HepG2 (cell line): ENCODE results near the gene ATP1B2. TPM values are rescaled to one million over a fixed set of nuclear protein-coding genes. Genes with fewer than 3 reads are reported as not detected.

Experiments
- CENPT ChIP-seq: sonication (generic); formaldehyde crosslinking; IDR thresholded peaks from 2 replicates; pipeline ENCODE4 v1.8.0; 2022; ENCODE audit warnings: low read depth, mild to moderate bottlenecking, moderate library complexity, missing genetic modification reagents
- ELF1 ChIP-seq: sonication (generic); formaldehyde crosslinking; IDR thresholded peaks from 2 replicates; pipeline ENCODE4 v1.4.0; 2020; ENCODE audit warnings: missing genetic modification reagents
- GFI1 ChIP-seq: sonication (generic); formaldehyde crosslinking; IDR thresholded peaks from 2 replicates; pipeline ENCODE4 v1.5.0; 2020; ENCODE audit warnings: missing genetic modification reagents, mild to moderate bottlenecking, borderline replicate concordance
- GZF1 ChIP-seq: sonication (generic); formaldehyde crosslinking; IDR thresholded peaks from 2 replicates; pipeline ENCODE4 v1.5.1; 2020; ENCODE audit warnings: mild to moderate bottlenecking, missing genetic modification reagents
- MAFG ChIP-seq: sonication (generic); formaldehyde crosslinking; IDR thresholded peaks from 2 replicates; pipeline ENCODE4 v1.5.1; 2020; ENCODE audit warnings: mild to moderate bottlenecking, missing genetic modification reagents
- PCBP1 ChIP-seq: fragments of 200-400 bp; formaldehyde crosslinking; IDR thresholded peaks from 2 replicates; pipeline ENCODE4 v1.6.1; 2017; ENCODE audit warnings: mild to moderate bottlenecking, low read depth, low read length, borderline replicate concordance
- PITX1 ChIP-seq: sonication (generic); formaldehyde crosslinking; IDR thresholded peaks from 2 replicates; pipeline ENCODE4 v1.5.1; 2020; ENCODE audit warnings: mild to moderate bottlenecking, missing genetic modification reagents
- ZFP82 ChIP-seq: sonication (generic); formaldehyde crosslinking; IDR thresholded peaks from 2 replicates; pipeline ENCODE4 v1.5.1; 2020; ENCODE audit warnings: mild to moderate bottlenecking, missing genetic modification reagents, borderline replicate concordance
- ZFX ChIP-seq: sonication (generic); formaldehyde crosslinking; IDR thresholded peaks from 2 replicates; pipeline ENCODE4 v1.4.0; 2020; ENCODE audit warnings: mild to moderate bottlenecking, low read depth, missing genetic modification reagents, moderate library complexity
- ZNF30 ChIP-seq: sonication (generic); formaldehyde crosslinking; IDR thresholded peaks from 2 replicates; pipeline ENCODE4 v1.5.0; 2020; ENCODE audit warnings: mild to moderate bottlenecking, missing genetic modification reagents
- ZNF549 ChIP-seq: sonication (generic); formaldehyde crosslinking; IDR thresholded peaks from 2 replicates; pipeline ENCODE4 v1.5.0; 2020; ENCODE audit warnings: missing genetic modification reagents
- ZNF556 ChIP-seq: sonication (generic); formaldehyde crosslinking; IDR thresholded peaks from 2 replicates; pipeline ENCODE4 v1.4.0; 2020; ENCODE audit warnings: mild to moderate bottlenecking, missing genetic modification reagents, borderline replicate concordance
- ZNF558 ChIP-seq: sonication (generic); formaldehyde crosslinking; IDR thresholded peaks from 2 replicates; pipeline ENCODE4 v1.9.0; 2022; ENCODE audit warnings: mild to moderate bottlenecking, missing genetic modification reagents, borderline replicate concordance
- ZNF567 ChIP-seq: sonication (generic); formaldehyde crosslinking; IDR thresholded peaks from 2 replicates; pipeline ENCODE4 v1.8.1; 2023; ENCODE audit warnings: mild to moderate bottlenecking, missing genetic modification reagents, borderline replicate concordance
- ZNF619 ChIP-seq: sonication (generic); formaldehyde crosslinking; IDR thresholded peaks from 2 replicates; pipeline ENCODE4 v1.4.0; 2020; ENCODE audit warnings: mild to moderate bottlenecking, missing genetic modification reagents
- ZNF761 ChIP-seq: sonication (generic); formaldehyde crosslinking; conservative IDR thresholded peaks from 2 replicates; pipeline ENCODE4 v1.4.0; 2020; ENCODE audit warnings: mild to moderate bottlenecking, missing genetic modification reagents
- polyA plus RNA-seq, 8 experiments: library from polyadenylated mRNA; depleted of rRNA in 3 of 8; stranded (reverse) in 7 of 8; unstranded in 1 of 8; fragments of >200 nt; fragmentation: Illumina TruSeq in 4 of 8; extraction: Trizol in 4 of 8; gene quantifications; 2 replicates each; pipeline versions ENCODE4 v1.2.1 to v1.2.3, GENCODE V29; 2011 to 2016; ENCODE audit warnings: low read depth in 4 of 8, missing spikeins in 1 of 8, mixed read lengths in 1 of 8; ENCODE audit not compliant: insufficient read depth in 1 of 8
- total RNA-seq, 5 experiments: library from RNA; depleted of rRNA; stranded (reverse); fragments of >200 nt; fragmentation: Illumina TruSeq; extraction: Trizol; gene quantifications; 2 replicates each; pipeline ENCODE4 v1.2.3, GENCODE V29; 2016; ENCODE audit warnings: low read depth in 1 of 5
- TF ChIP-seq, protein P1 (sequence below): sonication (generic); formaldehyde crosslinking; IDR thresholded peaks from 2 replicates; pipeline ENCODE4 v1.4.0; 2020; ENCODE audit warnings: missing genetic modification reagents
- TF ChIP-seq, protein P2 (sequence below): sonication (generic); formaldehyde crosslinking; IDR thresholded peaks from 2 replicates; pipeline ENCODE4 v1.4.0; 2020; ENCODE audit warnings: mild to moderate bottlenecking, missing genetic modification reagents
- TF ChIP-seq, protein P3 (sequence below): sonication (generic); formaldehyde crosslinking; conservative IDR thresholded peaks from 2 replicates; pipeline ENCODE4 v1.8.0; 2022; ENCODE audit warnings: missing genetic modification reagents
- TF ChIP-seq, protein P4 (sequence below): sonication (generic); formaldehyde crosslinking; IDR thresholded peaks from 2 replicates; pipeline ENCODE4 v1.5.1; 2020; ENCODE audit warnings: missing genetic modification reagents, mild to moderate bottlenecking, borderline replicate concordance

ATP1B2 gene
- total and polyA plus RNA-seq, 2 of the 13 experiments (the other 11 are each of a cell fraction or from before 2014, with no cell fraction given): not detected

DNA sequence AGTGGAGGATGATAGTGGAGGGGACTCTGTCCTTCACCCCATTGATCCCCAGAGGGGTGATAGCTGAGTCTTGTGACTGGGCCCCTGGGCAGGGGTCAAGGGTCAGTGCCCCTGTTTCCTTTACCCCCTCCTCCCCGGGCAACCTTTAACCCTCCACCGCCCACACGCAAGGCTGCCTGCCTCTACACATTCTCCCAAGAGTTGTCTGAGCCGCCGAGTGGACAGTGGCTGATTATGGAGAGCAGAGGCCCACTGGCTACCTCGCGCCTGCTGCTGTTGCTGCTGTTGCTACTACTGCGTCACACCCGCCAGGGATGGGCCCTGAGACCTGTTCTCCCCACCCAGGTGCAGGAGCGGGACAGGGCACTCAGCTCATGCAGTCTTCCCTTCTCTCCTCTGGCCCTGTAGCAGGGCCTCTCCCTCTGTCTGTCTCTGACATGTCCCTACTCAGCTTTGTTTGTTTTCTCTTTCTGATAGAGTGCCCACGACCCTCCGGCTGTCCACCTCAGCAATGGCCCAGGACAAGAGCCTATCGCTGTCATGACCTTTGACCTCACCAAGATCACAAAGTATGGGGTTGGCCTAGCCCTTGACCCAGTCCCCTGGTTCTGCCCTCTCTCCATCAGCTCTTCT, 20.7 kb upstream of the ATP1B2 start, which contains the start of gene SHBG (continued):
- TF ChIP-seq, protein P1, sequence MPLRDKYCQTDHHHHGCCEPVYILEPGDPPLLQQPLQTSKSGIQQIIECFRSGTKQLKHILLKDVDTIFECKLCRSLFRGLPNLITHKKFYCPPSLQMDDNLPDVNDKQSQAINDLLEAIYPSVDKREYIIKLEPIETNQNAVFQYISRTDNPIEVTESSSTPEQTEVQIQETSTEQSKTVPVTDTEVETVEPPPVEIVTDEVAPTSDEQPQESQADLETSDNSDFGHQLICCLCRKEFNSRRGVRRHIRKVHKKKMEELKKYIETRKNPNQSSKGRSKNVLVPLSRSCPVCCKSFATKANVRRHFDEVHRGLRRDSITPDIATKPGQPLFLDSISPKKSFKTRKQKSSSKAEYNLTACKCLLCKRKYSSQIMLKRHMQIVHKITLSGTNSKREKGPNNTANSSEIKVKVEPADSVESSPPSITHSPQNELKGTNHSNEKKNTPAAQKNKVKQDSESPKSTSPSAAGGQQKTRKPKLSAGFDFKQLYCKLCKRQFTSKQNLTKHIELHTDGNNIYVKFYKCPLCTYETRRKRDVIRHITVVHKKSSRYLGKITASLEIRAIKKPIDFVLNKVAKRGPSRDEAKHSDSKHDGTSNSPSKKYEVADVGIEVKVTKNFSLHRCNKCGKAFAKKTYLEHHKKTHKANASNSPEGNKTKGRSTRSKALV (CRISPR knock-in tag): no peak
- TF ChIP-seq ELF1: no peak
- TF ChIP-seq PCBP1: no peak
- no peak for TF ChIP-seq ZNF556
- TF ChIP-seq ZNF30: no peak
- TF ChIP-seq, protein P2, sequence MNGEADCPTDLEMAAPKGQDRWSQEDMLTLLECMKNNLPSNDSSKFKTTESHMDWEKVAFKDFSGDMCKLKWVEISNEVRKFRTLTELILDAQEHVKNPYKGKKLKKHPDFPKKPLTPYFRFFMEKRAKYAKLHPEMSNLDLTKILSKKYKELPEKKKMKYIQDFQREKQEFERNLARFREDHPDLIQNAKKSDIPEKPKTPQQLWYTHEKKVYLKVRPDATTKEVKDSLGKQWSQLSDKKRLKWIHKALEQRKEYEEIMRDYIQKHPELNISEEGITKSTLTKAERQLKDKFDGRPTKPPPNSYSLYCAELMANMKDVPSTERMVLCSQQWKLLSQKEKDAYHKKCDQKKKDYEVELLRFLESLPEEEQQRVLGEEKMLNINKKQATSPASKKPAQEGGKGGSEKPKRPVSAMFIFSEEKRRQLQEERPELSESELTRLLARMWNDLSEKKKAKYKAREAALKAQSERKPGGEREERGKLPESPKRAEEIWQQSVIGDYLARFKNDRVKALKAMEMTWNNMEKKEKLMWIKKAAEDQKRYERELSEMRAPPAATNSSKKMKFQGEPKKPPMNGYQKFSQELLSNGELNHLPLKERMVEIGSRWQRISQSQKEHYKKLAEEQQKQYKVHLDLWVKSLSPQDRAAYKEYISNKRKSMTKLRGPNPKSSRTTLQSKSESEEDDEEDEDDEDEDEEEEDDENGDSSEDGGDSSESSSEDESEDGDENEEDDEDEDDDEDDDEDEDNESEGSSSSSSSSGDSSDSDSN (CRISPR knock-in tag): no peak; the same call in 1 of the 2 replicates
- no peak for TF ChIP-seq GZF1 (CRISPR knock-in tag)
- 0 out of 2 replicates have a peak, but pooled peaks have one; percentile 25 for TF ChIP-seq GFI1 (CRISPR knock-in tag)
- no peak for TF ChIP-seq ZNF549 (CRISPR knock-in tag)
- no peak for TF ChIP-seq PITX1 (CRISPR knock-in tag)
- no peak for TF ChIP-seq ZFP82 (CRISPR knock-in tag)
- no peak for TF ChIP-seq ZNF761 (CRISPR knock-in tag)
- no peak for TF ChIP-seq ZNF567
- TF ChIP-seq, protein P3, sequence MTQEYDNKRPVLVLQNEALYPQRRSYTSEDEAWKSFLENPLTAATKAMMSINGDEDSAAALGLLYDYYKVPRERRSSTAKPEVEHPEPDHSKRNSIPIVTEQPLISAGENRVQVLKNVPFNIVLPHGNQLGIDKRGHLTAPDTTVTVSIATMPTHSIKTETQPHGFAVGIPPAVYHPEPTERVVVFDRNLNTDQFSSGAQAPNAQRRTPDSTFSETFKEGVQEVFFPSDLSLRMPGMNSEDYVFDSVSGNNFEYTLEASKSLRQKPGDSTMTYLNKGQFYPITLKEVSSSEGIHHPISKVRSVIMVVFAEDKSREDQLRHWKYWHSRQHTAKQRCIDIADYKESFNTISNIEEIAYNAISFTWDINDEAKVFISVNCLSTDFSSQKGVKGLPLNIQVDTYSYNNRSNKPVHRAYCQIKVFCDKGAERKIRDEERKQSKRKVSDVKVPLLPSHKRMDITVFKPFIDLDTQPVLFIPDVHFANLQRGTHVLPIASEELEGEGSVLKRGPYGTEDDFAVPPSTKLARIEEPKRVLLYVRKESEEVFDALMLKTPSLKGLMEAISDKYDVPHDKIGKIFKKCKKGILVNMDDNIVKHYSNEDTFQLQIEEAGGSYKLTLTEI (CRISPR knock-in tag): no peak
- no peak for TF ChIP-seq ZNF619 (CRISPR knock-in tag)
- TF ChIP-seq MAFG (CRISPR knock-in tag): no peak
- TF ChIP-seq CENPT (CRISPR knock-in tag): no peak
- TF ChIP-seq ZFX (CRISPR knock-in tag): peak; percentile 50; the same call in 1 of the 2 replicates
- TF ChIP-seq, protein P4, sequence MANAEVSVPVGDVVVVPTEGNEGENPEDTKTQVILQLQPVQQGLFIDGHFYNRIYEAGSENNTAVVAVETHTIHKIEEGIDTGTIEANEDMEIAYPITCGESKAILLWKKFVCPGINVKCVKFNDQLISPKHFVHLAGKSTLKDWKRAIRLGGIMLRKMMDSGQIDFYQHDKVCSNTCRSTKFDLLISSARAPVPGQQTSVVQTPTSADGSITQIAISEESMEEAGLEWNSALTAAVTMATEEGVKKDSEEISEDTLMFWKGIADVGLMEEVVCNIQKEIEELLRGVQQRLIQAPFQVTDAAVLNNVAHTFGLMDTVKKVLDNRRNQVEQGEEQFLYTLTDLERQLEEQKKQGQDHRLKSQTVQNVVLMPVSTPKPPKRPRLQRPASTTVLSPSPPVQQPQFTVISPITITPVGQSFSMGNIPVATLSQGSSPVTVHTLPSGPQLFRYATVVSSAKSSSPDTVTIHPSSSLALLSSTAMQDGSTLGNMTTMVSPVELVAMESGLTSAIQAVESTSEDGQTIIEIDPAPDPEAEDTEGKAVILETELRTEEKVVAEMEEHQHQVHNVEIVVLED (CRISPR knock-in tag): no peak
- TF ChIP-seq ZNF558 (CRISPR knock-in tag): no peak
